CD4-positive, alpha-beta T cell treated with Interleukin-17A for 1 hour (primary cell): ENCODE data around the gene TMEM258.

ENCODE experiments used
- DNase-seq: peaks from one replicate; pipeline ENCODE4 v3.0.0-alpha.2; 2020

TMEM258 gene

DNA sequence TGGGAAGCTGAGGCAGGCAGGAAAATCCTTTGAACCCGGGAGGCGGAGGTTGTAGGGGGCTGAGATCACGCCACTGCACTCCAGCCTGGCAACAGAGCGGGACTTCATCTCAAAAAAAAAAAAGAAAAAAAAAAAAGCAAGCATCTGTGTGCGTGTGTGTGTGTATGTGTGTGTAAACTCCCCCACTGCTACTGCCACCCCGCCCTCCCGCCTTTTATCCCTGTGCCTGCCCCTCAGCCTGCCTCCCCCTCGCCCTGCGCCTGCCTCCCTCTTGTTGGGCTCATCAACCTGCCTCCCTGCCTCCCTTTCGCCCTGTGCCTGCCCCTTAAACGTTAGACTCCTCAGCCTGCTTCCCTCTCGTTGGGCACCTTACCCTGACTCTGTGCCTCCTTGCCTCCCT lies 18.0 kb downstream of the TMEM258 start:
- DNase-seq = no peak

DNA sequence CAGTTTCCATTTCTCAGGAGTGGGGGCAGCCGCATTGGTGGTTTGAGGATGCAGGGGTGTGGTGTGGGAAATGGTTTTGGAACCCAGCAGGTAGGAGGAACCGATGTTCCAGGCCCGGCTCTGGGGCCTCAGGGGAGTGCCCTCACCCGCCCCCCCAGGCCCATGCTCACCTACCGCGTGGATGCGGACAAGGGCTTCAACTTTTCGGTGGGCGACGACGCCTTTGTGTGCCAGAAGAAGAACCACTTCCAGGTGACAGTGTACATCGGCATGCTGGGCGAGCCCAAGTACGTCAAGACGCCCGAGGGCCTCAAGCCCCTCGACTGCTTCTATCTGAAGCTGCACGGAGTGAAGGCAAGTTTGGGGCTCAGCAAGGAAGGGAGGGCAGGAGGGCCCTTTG lies 18.6 kb downstream of the TMEM258 start:
- DNase-seq = no peak

DNA sequence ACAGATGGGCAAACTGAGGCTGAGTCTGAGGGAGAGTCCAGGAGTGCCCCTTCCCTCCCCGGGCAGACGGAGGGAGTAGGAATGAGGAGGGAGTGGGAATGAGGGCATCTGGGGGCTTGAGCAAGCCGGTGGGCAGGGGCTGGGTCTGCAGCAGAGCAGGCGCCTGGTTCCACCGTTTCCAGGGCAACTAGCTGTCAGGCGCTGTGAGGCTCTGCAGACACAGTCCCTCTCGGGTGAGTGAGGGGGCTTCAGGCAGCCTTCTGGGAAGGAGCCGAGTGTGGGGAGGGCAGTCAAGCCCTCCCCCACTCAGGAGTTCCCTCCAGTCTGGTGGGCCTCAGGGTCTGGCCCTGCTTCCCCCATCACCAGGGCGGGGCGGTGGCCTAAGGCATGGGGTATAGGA lies 19.0 kb downstream of the TMEM258 start:
- no peak for DNase-seq

DNA sequence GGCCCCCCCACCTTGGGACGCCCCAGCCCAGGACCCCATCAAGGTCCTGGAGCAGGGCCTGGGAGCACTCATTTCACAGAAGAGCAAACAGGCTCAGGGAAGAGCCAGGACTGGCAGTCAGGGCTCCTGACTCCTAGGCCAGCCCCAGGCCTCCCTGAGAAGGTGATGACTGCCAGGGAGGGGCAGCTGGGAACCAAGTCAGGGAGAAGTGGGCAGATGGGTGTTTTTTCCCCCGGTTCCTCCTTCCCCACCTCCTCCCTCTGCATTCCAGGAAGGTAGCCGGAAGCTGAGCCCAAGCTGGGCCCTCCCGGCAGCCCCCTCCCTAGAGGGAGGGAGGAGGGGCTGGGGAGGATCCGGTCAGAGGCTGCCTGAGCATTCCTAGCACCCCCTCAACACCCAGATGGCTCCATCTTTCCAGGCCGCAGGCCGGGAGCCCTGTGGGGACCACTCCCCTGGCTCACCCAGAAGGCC lies 20.4 kb downstream of the TMEM258 start:
- no peak for DNase-seq

DNA sequence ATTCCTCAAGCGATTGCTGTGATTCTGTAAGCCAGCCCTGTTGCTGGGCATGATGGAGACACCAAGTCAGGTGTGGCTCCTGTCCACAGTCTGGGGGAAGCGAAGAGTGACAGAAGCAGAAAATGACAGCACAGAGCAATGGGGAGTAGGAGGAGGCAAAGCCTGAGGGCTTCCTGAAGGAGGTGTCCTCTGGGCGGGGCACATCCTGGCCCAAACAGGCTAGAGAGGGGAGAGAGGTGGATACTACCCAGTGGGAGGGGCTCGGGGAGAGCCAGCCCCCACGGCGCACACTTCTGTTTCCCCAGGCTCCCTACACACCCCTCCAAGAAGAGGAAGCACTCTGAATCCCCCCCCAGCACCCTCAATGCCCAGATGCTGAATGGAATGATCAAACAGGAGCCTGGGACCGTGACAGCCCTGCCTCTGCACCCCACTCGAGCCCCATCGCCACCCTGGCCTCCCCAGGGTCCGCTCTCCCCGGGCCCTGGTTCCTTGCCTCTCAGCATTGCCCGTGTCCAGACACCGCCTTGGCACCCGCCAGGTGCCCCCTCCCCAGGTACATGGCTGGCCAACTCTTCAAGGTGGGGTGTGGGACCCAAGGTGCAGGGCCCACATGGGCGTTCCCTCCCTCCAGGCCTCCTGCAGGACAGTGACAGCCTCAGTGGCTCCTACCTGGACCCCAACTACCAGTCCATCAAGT lies 21.1 kb downstream of the TMEM258 start:
- DNase-seq = no peak

DNA sequence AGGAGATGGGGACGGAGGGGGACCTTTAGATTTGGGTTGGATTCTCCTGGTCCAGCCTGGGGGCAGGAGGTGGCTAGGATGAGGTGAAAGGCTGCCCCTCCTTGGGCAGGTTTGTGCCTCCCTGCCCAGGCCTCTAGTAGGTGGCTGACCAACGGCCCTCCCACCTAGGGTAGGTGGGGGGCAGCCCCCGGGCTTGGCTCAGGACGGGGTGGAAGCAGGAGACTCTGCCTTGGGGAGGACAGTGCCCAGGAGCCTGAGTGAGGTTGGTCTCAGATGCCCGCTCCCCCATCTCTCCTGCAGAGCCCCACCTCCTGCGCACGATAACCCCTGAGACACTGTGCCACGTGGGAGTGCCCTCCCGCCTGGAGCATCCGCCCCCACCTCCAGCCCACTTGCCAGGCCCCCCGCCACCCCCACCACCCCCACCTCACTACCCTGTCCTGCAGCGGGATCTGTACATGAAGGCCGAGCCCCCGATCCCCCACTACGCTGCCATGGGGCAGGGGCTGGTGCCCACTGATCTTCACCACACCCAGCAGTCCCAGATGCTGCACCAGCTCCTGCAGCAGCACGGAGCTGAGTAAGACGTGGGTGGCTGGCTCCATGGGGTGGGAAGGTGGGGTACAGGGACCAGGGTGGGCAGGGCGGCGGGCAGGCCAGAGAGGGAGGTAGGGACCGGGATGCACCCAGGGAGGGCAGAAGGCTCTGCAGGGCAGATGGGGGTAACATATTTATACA lies 22.3 kb downstream of the TMEM258 start:
- no peak for DNase-seq

DNA sequence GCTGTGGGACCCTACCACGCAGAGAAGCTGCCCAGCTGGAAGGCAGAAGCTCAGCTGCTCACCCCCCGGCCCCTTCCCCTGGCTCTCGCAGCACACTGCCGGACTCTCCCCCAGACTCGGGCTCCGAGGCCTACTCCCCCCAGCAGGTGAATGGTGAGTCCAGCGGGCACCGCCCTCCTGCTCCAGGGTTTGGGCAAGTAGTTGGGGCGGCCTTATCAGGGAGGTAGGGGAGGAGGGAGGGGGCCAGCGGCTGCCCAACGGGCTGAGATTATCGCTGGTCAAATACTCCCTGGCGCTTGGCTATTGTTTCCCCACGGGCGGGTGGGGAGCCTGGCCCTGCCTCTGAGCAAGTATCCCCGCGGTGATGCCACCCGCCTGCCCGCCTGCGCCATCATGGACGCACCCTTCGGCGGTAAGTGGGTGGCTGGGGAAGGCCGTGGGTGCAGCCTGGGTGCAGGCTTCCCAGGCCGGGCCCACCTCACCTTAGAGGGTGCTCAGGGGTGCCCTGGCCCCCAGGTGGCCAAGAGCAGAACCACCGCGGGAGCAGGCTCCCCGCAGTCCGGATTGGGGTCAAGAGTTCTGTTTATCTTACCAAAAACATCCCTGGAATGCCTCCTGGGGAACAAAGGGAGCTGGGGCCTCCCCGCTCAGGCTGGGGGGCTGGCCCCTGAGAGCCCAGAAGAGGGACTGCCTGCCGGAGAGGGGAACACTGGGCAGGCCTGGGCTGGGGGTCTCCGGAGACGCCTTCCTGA lies 23.1 kb downstream of the TMEM258 start:
- no peak for DNase-seq

DNA sequence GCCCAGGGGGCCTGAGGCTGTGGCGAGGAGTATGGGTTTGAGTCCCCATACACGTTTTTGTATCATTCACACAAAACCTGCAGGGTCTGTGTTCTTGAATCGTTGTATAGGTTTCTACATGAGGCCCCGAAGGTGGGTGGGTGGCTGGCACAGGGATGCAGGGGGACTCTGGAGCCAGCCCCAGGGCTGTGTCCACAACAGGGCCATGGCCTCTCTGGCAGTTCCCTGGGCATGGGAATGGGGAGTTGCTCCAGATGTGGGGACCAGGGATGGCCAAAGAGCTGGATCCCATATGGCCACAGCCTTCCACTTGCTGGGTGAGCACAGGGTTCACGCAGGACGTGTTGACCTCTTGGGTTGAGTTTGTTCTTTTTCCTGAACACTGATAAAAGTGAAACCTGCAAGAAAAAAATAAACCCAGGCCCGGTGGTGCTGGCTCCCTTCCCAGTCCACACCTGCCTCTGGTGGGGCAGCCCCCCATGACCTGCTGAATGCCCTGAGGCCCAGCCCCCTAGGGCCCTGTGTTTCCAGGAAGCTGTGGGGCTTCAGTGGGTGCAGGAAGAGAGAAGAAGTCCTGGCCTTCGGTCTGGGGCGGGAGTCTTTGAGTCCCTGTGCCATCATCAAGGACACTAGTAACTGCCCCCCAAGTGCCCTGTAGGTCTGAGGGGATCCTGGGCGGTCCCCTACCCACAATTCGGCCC lies 23.9 kb downstream of the TMEM258 start:
- DNase-seq = no peak

DNA sequence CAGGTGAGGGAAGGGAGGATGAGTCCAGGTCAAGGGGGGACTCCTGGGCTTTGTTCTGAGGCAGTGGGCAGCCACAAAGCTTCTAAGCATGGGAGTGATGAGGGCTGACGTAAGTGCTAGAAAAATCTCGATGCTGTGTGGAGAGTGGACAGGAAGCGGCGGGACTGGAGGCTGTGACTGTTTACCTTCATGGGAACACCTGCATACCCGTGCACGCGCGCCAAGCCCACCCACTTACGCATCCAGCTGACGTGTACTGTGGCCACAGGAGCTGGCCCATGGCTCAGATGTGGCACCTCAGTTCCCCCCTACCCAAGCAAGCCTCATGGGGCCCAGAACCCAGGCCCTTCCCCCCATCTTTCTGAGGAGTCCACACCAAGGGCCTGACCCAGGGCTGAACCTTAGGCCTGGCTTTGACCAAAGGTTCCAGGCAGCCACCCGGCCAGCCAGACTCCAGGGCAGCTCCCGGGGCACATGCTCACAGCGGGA lies 26.0 kb downstream of the TMEM258 start:
- no peak for DNase-seq

DNA sequence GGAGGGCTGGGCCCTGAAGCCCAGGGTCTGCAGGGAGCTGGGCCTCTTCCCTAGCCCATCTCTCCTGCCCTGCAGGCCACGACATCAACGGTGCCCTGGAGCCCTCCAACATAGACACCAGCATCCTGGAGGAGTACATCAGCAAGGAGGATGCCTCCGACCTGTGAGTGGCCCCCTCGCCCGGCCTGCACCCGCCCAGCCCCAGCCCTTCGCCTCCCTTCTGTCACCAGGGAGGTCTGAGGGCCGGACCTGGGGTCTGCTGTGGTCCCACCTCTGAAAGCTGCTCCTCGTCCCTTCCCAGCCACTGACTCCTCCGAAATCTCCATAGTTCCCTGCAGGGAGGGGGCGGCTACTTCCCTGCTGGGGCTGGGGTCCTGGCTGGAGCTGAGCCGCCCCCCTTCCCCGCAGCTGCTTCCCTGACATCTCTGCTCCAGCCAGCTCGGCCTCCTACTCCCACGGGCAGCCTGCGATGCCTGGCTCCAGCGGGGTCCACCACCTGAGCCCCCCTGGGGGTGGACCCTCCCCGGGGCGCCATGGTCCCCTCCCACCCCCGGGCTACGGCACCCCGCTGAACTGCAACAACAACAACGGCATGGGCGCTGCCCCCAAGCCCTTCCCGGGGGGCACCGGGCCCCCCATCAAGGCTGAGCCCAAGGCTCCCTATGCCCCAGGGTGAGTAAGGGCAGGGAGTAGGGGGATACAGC lies 26.7 kb downstream of the TMEM258 start:
- DNase-seq = no peak

DNA sequence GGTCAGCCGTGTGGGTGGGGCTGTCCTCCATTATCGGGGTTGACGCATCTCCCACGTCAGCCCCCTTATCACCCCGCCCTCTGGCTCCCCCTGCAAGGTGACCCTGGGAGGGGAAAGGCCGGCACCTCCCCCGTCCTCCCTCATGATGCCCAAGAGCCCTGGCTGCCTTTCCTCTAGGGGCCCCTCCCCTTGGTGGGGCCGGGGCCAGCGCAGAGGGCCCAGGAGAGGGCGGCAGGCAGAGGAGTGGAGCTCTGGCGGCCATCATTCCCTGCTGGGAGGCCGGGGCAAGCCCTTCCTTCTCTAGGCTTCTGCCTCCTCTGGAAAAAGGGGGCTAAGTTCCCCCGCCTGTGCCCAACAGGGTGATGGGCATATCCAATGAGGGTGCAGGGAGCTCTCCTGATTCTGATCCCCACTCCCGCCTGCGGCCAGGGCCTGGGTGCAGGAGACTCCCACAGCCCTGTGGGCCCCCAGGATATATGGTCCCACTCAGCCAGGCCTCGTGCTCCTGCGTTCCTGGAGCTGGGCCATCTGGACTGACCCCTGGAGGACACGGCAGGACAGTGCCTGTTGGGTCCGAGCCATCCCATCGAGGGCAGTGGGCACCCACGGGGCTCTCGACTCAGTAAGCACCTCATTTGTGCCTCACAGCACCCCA lies 27.7 kb downstream of the TMEM258 start:
- no peak for DNase-seq

DNA sequence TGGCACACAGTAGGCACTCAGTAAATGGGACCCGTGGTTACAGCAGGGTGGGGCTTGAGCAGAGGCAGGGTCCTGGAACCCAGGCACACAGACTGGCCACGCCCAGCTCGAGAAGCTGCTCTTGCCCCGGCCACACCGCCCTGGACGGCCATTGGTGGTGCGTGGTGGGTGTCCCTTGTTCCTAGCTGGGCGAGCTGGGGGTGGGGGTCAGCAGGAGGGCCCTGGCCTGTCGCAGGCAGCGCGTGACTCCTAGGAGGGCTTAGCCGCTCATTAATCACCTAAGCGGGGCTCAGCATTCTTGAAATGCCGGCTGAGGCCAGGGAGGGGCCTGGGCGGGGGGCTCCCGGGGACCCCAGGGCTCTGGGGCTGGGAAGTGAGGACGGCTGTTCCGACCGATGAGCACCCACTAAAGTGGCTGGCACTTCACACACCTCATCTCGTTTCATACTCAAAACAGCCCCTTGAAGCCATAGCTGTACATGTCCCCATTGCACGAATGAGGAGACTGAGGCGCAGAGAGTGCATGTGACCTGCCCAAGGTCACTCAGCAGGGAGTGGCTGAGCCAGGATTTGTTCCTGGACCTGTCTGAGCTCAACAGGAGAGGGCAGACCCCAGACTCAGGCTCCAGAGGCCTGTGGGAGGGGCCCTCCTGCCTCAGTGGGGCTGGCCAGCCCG lies 28.3 kb downstream of the TMEM258 start:
- DNase-seq = no peak

DNA sequence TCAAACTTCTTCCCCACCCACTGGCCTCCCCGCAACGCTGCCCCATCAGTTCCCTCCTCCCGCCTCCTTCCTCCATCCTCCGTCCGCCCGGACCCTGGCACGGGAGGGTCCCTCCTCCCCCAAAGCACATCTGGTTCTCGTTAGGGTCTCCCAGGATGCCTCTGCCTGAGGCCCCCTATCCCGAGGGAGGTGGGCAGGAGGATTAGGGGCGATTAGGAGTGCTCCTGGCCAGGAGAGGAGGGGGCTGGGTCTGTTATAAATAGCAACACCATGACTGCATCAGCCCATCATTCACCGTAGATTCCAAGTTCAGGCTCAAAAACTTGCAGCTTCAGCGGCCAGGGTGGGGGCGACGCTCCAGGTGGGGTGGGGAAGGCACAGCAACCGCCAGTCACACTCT lies 29.6 kb downstream of the TMEM258 start:
- no peak for DNase-seq

DNA sequence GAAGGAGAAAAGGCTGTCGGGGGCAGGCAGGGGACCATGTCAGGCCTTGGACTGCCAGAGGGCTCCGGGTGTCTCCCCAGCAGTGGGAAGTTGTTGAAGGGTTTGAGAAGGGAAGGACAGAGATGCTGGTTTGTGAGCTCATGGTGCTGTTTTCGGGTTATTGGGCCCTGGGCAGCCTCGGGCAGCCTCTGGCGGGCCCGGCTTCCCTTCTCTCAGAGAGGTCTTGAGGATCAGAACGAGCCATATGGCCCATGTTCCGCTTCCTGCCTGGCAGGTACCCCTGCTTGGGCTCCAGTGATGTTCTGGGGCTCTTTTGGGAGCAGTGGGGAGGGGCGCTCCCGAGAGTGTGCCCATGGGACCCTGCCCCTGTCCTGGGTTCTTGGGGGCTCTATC lies 30.2 kb downstream of the TMEM258 start:
- no peak for DNase-seq

DNA sequence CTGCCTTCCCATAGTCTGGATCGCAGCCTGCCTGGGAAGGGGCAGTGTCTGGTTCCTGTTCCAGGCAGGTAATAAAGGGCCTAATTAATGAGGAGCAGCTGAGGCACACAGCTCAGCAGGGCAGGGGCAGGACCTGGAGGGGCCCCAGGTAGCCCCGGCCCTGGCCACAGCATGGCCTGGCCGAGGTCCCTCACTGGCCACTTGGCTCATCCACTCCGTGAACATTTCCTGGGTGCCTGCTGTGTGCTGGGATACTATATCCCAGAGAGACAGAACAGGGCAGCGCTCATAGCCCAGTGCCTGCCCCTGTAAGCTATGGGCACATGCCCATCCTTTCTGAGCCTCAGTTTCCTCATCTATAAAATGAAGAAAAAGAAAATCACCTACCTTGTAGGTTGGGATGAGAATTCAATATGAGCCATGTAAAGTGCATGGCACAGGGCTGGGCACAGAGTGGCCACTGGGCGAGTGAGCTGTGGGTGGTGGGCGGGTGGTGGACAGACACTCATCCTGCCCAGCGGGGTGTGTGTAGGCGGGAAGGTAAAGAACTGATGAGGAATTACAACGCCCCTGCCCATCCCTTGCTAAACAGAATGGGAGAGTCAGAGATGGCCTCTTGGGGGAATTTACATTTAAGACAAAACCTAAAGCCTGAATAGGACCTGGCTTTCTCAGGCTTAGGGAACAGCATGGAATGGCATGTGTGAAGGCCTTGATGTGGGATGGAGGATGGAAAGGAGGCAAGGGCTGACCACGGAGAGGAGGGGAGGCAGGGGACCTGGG lies 30.8 kb downstream of the TMEM258 start:
- no peak for DNase-seq

DNA sequence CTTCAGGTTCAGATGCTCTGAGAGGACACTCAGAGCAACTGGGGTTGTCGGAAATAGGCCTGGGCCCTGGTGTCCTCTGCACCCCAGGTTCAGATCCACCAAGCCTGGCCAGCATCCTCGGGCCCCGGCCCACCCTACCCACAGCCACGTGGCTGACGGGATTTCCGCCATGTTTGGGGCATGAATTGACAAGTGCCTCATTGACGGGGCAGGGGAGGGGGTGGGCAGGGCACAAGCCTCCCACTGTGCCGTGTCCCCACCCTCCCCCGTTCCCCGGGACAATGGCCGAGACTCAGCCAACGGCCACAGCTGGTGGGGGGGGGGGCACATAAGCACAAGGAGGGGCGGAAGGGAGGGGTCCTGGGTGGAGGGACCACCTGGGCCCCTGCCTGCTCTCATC lies 31.5 kb downstream of the TMEM258 start:
- no peak for DNase-seq

DNA sequence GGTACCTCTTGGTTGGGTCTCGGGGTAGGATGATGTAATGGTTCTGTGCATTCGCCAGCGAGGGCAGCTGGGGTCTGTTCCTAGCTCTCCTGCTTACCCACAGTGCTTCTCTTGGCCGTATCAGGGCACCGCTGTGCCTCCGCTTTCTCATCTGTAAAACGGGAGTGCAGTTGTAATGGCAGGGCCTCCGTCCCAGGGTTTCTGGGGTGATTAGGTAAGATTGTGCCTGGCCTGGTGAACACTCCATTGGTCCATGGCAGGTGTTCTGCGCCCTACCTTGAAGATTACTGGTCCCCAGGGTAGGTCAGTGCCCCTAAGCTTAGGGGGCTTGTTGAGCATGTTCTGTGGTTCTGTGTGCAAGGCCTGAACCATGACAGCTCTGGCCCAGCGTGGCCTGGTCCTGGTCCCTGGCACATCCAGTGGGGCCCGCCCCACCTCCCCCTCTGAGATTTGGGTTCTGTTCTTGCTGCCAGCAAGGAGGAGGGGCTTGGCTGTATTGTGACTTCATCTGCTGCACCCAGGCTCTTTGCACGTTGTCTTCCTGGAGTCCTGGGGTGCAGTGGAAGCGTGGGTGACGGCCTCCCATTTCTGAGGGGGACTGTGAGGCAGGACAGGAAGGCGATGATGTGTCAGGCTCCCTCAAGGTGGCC lies 35.1 kb downstream of the TMEM258 start:
- no peak for DNase-seq

DNA sequence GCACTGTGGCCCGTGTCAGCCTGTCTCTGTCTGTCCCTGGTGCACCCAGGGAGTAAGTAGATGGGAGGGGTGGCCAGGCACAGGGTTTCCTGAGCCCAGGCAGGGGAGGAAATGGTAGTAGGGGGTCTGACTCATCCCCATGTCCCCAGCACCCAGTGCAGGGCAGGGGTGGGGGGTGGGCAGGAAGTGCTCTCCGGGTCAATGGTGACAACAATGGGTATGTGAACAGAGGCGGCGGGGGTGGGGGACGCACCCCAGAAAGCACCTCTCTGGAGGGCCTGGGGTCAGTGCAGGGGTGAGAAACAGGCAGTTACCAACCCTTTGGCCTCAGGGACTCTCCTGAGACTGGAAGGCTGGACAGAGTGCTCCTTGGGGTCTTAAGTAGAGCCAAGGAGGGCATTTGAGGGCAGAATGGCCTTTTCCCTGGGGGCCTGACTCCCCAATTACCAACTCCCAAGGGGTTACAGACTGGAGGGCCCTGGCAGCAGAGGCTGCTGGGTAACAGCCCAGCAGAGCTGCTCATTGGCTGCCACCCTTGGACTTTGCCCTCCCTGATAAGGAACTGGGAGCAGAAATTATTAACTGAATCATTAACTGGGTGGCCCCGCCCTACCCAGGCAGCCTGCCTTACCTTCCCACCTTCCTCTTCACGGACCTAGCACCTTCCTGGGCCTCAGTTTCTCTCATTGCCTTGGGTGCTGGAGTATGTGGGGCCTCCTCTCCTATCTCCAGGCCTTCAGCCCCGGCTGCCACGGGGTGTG lies 35.8 kb downstream of the TMEM258 start:
- DNase-seq = no peak

DNA sequence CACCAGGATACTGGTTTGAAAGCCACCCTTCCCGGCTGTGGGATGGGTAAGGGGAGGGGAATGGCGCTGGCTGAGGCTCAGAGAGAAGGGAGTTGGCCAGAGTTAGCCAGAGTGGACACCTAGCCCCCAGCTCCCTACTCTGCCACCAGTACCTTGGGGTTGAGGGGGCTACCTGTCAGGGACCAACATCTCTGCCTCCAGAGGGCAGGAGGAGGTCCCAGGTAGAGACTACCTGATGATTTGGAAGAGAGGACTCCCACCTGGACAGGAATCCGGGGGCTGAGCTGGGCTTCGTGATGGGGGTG lies 36.3 kb downstream of the TMEM258 start:
- DNase-seq = no peak
